ENCODE measurements around the gene AMZ1. TPM values are rescaled to one million over a fixed set of nuclear protein-coding genes. Genes with fewer than 3 reads are reported as not detected.

The AMZ1 gene
- total RNA-seq, 3 donors from 2014 or later (not counting 1 experiment from before 2014, with no cell fraction given), result 0.07 to 1.2 (median 0.27) TPM

DNA sequence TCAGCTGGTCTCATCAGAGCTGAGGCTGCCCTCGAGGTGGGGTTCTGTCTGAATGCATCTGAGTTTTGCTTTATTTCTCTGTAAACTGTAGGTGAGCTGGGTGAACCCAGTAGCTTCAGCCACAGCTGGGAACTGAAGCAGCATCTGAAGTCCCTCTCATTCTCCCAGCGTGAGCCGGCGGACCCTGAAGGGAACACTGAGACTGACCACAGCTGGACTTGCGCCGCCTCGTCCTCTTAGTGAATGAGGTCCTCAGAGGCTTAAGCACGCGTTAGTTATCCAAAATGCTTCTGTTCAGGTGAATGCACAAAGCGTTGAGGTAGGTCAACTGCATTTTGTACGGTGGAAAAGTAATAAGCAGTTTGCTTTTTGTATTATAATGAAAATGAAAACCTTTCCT lies 76.6 kb downstream of the AMZ1 start:
- Histone ChIP-seq H3K4me3 (ENCODE audit: low read length) (no peak overlapping the region), H3K4me1 (ENCODE audit: control insufficient read depth, insufficient read depth, low read length) (peaks cover 16% of the 10 kb centered on the region), H3K36me3 (ENCODE audit: control insufficient read depth, insufficient read depth, low read length) (no peaks in the 10 kb centered on the region), H3K27me3 (ENCODE audit: control insufficient read depth, insufficient read depth, low read length) (no peaks in the 10 kb centered on the region), H3K27ac (ENCODE audit: low read length) (no peak overlapping the region), H3K9me3 (ENCODE audit: control insufficient read depth, insufficient read depth, low read length) (no peaks in the 10 kb centered on the region)
- ATAC-seq (no peak), DNase-seq (no peak)
- Mint-ChIP-seq H3K9me3 (no peaks in the 10 kb centered on the region), H3K4me3 (no peak overlapping the region), H3K4me1 (peaks cover 14 to 15% of the 10 kb centered on the region in 2 donors), H3K27ac (no peak overlapping the region), H3K36me3 (no peaks in the 10 kb centered on the region), H3K27me3 (ENCODE audit: low read depth in 2 of 2) (no peaks in the 10 kb centered on the region)
- no peak for TF ChIP-seq CTCF (IDR thresholded peaks at IDR 0.05)
- intact Hi-C loops (cut with micrococcal nuclease), result no loop called here
- 95% methylated on average over 9 of the region's 11 CpGs for WGBS (ENCODE audit: insufficient coverage)

Other genes with a start within 250 kb of the AMZ1 start
- gene GRIFIN, start 211.8 kb upstream of the AMZ1 start, total RNA-seq, result not detected
- 100 to 1,000 TPM; 140 to 191 (median 176) TPM for gene LFNG, start 168.4 kb upstream of the AMZ1 start, total RNA-seq
- 10 to 100 TPM; 24.9 to 26.7 (median 25.6) TPM for gene BRAT1, start 132.7 kb upstream of the AMZ1 start, total RNA-seq
- gene IQCE, start 129.2 kb upstream of the AMZ1 start, total RNA-seq, result 10 to 100 TPM in 2 of 3 donors, 1 to 10 TPM in 1; 9.6 to 13.5 (median 11.3) TPM
- gene TTYH3, start 56.2 kb upstream of the AMZ1 start, total RNA-seq, result 10 to 100 TPM; 38.3 to 47.1 (median 42.4) TPM
- 10 to 100 TPM; 12.6 to 20.2 (median 19.5) TPM for gene GNA12, start 156.1 kb downstream of the AMZ1 start, total RNA-seq